ENCODE data around the gene PPP1R37. TPM values are rescaled to one million over a fixed set of nuclear protein-coding genes. Genes with fewer than 3 reads are reported as not detected.
A peak's percentile ranks its signal among the peaks of the same experiment; 100 is the strongest.

PPP1R37 gene
- total and polyA plus RNA-seq, 2 donors (not counting 1 experiment from before 2014, with no cell fraction given): 20.7 to 28.1 TPM

DNA sequence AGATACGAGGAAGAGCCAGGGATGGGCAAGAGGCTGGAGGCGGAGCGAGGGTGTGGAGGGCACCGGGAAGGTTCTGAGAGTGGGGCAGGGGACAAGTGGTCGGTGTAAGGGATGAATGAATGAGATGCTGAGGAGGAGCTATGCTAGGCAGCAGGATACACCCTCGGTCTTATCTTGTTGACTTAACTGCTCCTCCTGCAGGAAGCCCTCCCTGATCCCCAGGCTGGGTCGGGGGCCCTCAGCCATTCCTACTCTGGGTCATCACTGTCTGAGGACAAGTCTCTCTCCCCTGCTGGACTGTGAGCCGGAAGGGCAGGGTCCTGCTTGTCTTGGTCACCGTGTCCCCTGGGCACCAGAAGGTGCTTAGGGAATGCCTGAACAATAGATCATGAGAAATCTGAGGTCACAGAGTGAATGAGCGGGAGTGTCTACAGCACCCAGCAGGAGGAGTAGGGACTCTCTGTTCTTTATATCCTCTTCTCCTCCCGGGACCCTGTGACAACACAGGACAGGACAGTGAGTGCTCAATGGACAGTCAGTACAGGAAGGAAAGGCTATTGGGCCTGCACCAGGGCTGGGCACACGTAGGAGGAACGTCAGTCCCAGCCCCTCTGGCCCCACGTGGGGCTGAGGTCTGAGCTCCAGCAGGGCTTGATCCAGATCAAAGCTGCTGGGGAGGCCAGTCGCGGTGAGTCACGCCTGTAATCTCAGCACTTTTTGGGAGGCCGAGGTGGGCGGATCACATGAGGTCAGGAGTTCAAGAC, 61.3 kb downstream of the PPP1R37 start:
- no peaks in the 10 kb centered on the region for H3K9me3 Mint-ChIP-seq (ENCODE audit: insufficient read depth)
- ATAC-seq (ENCODE audit: low read depth) (no peak), DNase-seq (no peak)
- POLR2A ChIA-PET: interaction anchor here (0.5 kb wide), 1 partner anchor 56 kb away, joined by 3 read pairs; no protein-coding TSS in a partner anchor
- Histone ChIP-seq H3K27ac (ENCODE audit: low read length in 2 of 2) (no peak overlapping the region), H3K9me3 (ENCODE audit: control extremely low read depth in 1 of 3, control insufficient read depth in 2 of 3, insufficient read depth in 1 of 3, low read length in 2 of 3) (peaks cover 0 to 24% (median 0%) of the 10 kb centered on the region in 3 donors), H3K4me2 (replicated peaks; ENCODE audit: low read depth, low read length, poor library complexity, severe bottlenecking) (peak overlapping the region; percentile 94), H3K27me3 (replicated peaks in 1 of 4; ENCODE audit: control extremely low read depth in 1 of 4, control insufficient read depth in 3 of 4, insufficient read depth in 4 of 4, low read length in 3 of 4) (peaks cover 0 to 54% (median 16%) of the 10 kb centered on the region in 4 experiments), H3K9ac (ENCODE audit: low read length) (peak overlapping the region; percentile 55), H2AFZ (ENCODE audit: insufficient read depth, low read depth, low read length, poor library complexity, severe bottlenecking) (peak overlapping the region; percentile 82), H3K4me3 (ENCODE audit: control extremely low read depth in 1 of 5, extremely low read depth in 1 of 5, insufficient read depth in 1 of 5, low read depth in 2 of 5, low read length in 4 of 5) (peak overlapping the region in 2 of 5 experiments; percentile 50 to 51), H3K4me1 (ENCODE audit: control insufficient read depth in 2 of 2, insufficient read depth in 2 of 2, low read length in 2 of 2) (peaks cover 22 to 29% of the 10 kb centered on the region in 2 donors), H4K20me1 (ENCODE audit: control insufficient read depth, insufficient read depth, low read length, poor library complexity, severe bottlenecking) (no peaks in the 10 kb centered on the region), H3K36me3 (replicated peaks in 1 of 2; ENCODE audit: control extremely low read depth in 1 of 2, control insufficient read depth in 1 of 2, extremely low read depth in 1 of 2, insufficient read depth in 2 of 2, low read length in 1 of 2) (no peaks in the 10 kb centered on the region), H3K79me2 (ENCODE audit: control insufficient read depth, insufficient read depth, low read length) (no peaks in the 10 kb centered on the region)
- peak overlapping the region; percentile 82 for H3K4me3 Mint-ChIP-seq
- no peak for TF ChIP-seq EZH2 (IDR thresholded peaks at IDR 0.05; ENCODE audit: borderline replicate concordance, insufficient read depth, low read depth, low read length, poor library complexity, severe bottlenecking)
- TF ChIP-seq, protein P1, sequence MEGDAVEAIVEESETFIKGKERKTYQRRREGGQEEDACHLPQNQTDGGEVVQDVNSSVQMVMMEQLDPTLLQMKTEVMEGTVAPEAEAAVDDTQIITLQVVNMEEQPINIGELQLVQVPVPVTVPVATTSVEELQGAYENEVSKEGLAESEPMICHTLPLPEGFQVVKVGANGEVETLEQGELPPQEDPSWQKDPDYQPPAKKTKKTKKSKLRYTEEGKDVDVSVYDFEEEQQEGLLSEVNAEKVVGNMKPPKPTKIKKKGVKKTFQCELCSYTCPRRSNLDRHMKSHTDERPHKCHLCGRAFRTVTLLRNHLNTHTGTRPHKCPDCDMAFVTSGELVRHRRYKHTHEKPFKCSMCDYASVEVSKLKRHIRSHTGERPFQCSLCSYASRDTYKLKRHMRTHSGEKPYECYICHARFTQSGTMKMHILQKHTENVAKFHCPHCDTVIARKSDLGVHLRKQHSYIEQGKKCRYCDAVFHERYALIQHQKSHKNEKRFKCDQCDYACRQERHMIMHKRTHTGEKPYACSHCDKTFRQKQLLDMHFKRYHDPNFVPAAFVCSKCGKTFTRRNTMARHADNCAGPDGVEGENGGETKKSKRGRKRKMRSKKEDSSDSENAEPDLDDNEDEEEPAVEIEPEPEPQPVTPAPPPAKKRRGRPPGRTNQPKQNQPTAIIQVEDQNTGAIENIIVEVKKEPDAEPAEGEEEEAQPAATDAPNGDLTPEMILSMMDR (IDR thresholded peaks at IDR 0.05): no peak
- WGBS (ENCODE audit: insufficient coverage): 82% methylated on average over 17 of the region's 19 CpGs
- intact Hi-C loops (cut with micrococcal nuclease): no loop called here
- no peak overlapping the region for H3K27ac Mint-ChIP-seq
- peaks cover 18% of the 10 kb centered on the region for H3K4me1 Mint-ChIP-seq
- CTCF ChIA-PET: interaction anchor here (0.5 kb wide), 1 partner anchor 204 kb away, joined by 3 read pairs; no protein-coding TSS in a partner anchor
- peaks cover 34% of the 10 kb centered on the region for H3K27me3 Mint-ChIP-seq

DNA sequence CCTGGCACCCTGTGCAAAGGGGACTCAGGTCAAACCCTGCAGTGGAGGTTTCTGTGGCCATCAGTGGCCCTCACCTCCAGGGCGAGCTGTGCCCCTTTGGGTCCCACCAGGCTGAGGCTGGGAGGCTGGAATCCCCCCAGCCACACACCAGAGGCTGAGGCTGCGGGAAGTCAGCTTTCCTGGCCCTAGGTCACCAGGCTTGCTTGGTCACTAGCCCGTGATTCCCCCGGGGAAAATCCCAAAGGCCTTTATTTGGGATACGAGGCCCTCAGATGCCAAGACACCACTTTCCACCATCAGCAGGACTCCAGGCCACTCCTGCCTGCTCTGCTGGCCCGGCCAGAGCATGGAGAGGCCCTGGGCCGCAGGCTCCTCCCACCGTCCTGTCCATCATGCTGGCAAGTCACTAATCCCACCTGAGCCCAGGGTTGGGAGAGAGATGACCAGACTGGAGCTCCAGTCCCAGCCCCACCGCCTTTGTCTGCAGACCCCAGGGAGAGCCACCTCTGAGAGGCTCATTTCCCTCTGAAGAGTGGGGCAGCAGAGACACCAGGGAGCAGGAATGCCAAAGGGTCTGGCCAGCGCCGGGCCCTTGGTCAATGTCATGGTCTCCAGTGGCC, 63.1 kb downstream of the PPP1R37 start:
- CTCF ChIA-PET: no interaction called here
- intact Hi-C loops (cut with micrococcal nuclease): no loop called here
- POLR2A ChIA-PET: no interaction called here

More for the DNA sequence above, 63.1 kb downstream of the PPP1R37 start:
- Histone ChIP-seq H3K36me3 (replicated peaks in 1 of 2; ENCODE audit: control extremely low read depth in 1 of 2, control insufficient read depth in 1 of 2, extremely low read depth in 1 of 2, insufficient read depth in 2 of 2, low read length in 1 of 2) (no peaks in the 10 kb centered on the region), H3K4me2 (replicated peaks; ENCODE audit: low read depth, low read length, poor library complexity, severe bottlenecking) (no peak overlapping the region), H3K27ac (ENCODE audit: low read length in 2 of 2) (no peak overlapping the region), H3K4me1 (ENCODE audit: control insufficient read depth in 2 of 2, insufficient read depth in 2 of 2, low read length in 2 of 2) (peaks cover 22 to 29% of the 10 kb centered on the region in 2 donors), H2AFZ (ENCODE audit: insufficient read depth, low read depth, low read length, poor library complexity, severe bottlenecking) (no peak overlapping the region), H3K79me2 (ENCODE audit: control insufficient read depth, insufficient read depth, low read length) (no peaks in the 10 kb centered on the region), H3K9me3 (ENCODE audit: control extremely low read depth in 1 of 3, control insufficient read depth in 2 of 3, insufficient read depth in 1 of 3, low read length in 2 of 3) (peaks cover 0 to 22% (median 0%) of the 10 kb centered on the region in 3 donors), H3K27me3 (replicated peaks in 1 of 4; ENCODE audit: control extremely low read depth in 1 of 4, control insufficient read depth in 3 of 4, insufficient read depth in 4 of 4, low read length in 3 of 4) (peaks cover 0 to 55% (median 16%) of the 10 kb centered on the region in 4 experiments), H4K20me1 (ENCODE audit: control insufficient read depth, insufficient read depth, low read length, poor library complexity, severe bottlenecking) (no peaks in the 10 kb centered on the region), H3K4me3 (ENCODE audit: control extremely low read depth in 1 of 5, extremely low read depth in 1 of 5, insufficient read depth in 1 of 5, low read depth in 2 of 5, low read length in 4 of 5) (no peak overlapping the region), H3K9ac (ENCODE audit: low read length) (no peak overlapping the region)
- WGBS (ENCODE audit: insufficient coverage): 90% methylated on average over 11 of the region's 11 CpGs
- peaks cover 44% of the 10 kb centered on the region for H3K27me3 Mint-ChIP-seq
- peaks cover 19% of the 10 kb centered on the region for H3K4me1 Mint-ChIP-seq
- DNase-seq (no peak), ATAC-seq (ENCODE audit: low read depth) (no peak)
- H3K9me3 Mint-ChIP-seq (ENCODE audit: insufficient read depth): no peaks in the 10 kb centered on the region
- TF ChIP-seq, protein P1 (IDR thresholded peaks at IDR 0.05): no peak
- TF ChIP-seq EZH2 (IDR thresholded peaks at IDR 0.05; ENCODE audit: borderline replicate concordance, insufficient read depth, low read depth, low read length, poor library complexity, severe bottlenecking): no peak
- no peak overlapping the region for H3K4me3 Mint-ChIP-seq
- no peak overlapping the region for H3K27ac Mint-ChIP-seq
